Brain microvascular endothelial cell (primary cell): Measurements from ENCODE around the gene IGHMBP2.
"Not testable (repeated sequence)": the region's sequence is repeated elsewhere in the genome, so short reads cannot be mapped to it uniquely, and the experiment has no call there.

ENCODE experiments used
- DNase-seq: peaks from one replicate; pipeline ENCODE4 v3.0.0-alpha.2; 2020
- H3K27ac ChIP-seq: fragments of 250-450 bp; sonication (Bioruptor Pico); 2 replicates; pipeline ENCODE4 v1.5.1; 2020; ENCODE audit warnings: mild to moderate bottlenecking, moderate library complexity
- H3K27me3 ChIP-seq: fragments of 250-450 bp; sonication (Bioruptor Pico); replicated peaks from 2 replicates; pipeline ENCODE4 v1.5.1; 2020; ENCODE audit warnings: mild to moderate bottlenecking
- H3K36me3 ChIP-seq: fragments of 250-450 bp; sonication (Bioruptor Pico); replicated peaks from 2 replicates; pipeline ENCODE4 v1.5.1; 2020; ENCODE audit warnings: mild to moderate bottlenecking
- H3K4me3 ChIP-seq: 2 replicates; pipeline ENCODE4 v1.5.1; 2011; ENCODE audit warnings: low read depth, mild to moderate bottlenecking, control low read depth, low read length, moderate library complexity
- in situ Hi-C: cut with HindIII; loops from 2 replicates; pipeline ENCODE4 v1.10.0; 2017; ENCODE audit warnings: low sequenced_read_pairs, low pct_ligation_motif_present
- TF ChIP-seq, protein P1 (sequence below): IDR thresholded peaks from 2 replicates; pipeline ENCODE4 v1.5.1; 2011; ENCODE audit warnings: low read depth, mild to moderate bottlenecking, moderate library complexity, low read length, control low read depth, inconsistent platforms; ENCODE audit errors: missing control alignments

The IGHMBP2 gene

DNA sequence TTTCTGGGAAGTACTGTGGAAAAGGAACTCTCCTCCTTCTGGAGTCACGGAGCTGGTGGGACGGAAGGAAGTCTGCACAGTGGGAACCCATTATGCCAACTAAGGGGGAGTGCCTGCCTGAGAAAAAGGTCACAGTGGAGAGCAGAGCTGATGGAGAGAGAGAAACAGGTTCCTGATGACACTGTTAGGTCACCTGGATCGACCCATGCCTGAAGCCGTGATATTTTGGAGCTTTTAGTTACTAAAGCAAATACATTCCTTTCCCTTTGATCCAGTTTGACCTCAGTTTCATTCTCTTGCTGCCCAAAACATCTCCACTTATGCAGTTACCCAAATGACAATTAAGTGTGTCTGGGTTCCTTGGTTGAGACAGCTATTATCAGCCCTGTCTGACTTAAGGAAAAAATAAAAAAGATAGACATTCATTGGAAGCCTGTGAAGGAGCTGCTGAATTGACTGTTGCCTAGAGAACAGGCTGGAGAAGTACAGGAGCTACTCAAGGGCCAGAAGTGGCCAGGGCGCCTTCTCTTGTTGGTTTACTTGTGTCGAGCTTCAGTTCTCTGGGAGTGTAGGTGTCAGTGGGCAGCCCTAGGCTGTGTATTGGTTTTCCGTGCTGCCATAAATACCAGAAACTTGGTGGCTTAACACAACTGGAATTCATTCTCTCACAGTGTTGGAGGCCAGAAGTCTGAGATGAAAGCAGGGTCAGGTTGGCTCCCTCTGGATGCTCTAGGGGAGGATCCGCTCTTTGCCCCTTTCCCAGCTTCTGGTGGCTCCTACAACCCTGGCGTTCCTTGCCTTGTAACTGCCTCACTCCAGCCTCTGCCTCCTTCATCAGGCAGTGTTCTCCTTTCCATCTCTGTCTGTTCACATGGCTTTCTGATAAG, 63.4 kb downstream of the IGHMBP2 start:
- in situ Hi-C loops, result no loop called here

DNA sequence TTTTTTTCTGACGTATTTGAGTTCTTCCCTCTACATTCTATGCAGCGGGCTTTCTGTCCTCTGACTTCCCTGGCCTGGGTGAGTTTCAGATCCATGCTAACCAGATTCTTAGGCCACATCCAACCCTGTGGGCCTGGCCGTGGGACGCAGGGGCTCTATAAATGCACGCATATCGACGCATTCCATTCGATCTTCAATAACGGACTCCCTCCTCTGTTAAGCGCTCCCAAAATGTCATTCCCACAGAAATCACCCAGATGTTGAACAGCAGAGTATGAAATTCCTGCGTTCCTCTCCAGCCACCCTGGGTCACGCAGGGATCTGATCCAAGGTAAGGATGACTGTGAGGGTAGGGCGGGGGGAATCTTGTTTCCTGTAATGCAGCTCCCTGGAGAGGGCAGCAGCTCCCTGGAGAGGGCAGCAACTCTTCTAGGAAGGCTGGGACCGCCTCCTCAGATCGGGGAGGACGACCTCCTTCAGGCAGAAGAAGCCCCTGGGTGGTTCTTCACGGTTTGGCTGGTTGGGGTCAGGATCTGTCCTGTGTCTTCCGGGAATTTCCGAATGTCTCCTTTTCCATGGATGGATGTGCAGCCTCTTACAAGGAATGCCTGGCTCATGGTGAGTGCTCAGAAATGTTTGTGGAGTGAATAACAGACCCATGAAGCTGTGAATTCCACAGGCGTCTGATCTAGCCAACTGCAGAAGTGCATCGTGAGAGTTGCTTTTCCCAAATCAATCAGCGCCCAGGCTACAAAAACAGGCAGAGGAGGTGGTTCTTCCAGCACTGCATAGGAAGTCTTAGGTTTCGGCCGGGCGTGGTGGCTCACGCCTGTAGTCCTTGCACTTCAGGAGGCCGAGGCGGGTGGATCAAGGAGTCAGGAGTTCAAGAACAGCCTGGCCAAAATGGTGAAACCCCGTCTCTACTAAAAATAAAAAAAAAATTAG, 64.9 kb downstream of the IGHMBP2 start:
- H3K27me3 ChIP-seq, result peaks cover 6% of the 10 kb centered on the region
- H3K27ac ChIP-seq, result no peak overlapping the region
- H3K36me3 ChIP-seq, result no peaks in the 10 kb centered on the region
- TF ChIP-seq, protein P1, sequence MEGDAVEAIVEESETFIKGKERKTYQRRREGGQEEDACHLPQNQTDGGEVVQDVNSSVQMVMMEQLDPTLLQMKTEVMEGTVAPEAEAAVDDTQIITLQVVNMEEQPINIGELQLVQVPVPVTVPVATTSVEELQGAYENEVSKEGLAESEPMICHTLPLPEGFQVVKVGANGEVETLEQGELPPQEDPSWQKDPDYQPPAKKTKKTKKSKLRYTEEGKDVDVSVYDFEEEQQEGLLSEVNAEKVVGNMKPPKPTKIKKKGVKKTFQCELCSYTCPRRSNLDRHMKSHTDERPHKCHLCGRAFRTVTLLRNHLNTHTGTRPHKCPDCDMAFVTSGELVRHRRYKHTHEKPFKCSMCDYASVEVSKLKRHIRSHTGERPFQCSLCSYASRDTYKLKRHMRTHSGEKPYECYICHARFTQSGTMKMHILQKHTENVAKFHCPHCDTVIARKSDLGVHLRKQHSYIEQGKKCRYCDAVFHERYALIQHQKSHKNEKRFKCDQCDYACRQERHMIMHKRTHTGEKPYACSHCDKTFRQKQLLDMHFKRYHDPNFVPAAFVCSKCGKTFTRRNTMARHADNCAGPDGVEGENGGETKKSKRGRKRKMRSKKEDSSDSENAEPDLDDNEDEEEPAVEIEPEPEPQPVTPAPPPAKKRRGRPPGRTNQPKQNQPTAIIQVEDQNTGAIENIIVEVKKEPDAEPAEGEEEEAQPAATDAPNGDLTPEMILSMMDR, result peak; percentile 4
- in situ Hi-C loops, result no loop called here
- DNase-seq, result no peak
- no peak overlapping the region for H3K4me3 ChIP-seq

More for the DNA sequence above, 63.4 kb downstream of the IGHMBP2 start:
- Histone ChIP-seq H3K27me3 (peaks cover 6% of the 10 kb centered on the region), H3K36me3 (no peaks in the 10 kb centered on the region), H3K27ac (no peak overlapping the region), H3K4me3 (no peak overlapping the region)
- TF ChIP-seq, protein P1, result no peak
- no peak for DNase-seq

DNA sequence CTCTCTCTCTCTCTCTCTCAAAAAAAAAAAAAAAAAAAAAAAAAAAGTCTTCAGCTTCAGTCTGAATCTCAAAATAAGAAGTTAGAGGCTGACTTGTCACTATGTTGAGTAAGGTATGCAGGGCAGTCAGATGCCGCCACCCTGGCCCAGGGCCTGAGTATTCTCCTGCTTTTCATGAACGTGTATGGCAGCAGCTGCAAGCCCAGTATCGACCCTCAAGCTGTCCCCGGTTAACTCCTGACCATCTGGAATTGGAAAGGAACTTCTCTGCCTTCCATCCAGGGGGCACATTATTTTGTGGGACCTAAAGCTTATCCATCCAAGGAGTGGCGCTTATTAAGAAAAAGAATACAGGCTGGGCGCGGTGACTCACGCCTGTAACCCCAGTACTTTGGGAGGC, 65.7 kb downstream of the IGHMBP2 start:
- DNase-seq, result no peak
- Histone ChIP-seq H3K27ac (no peak overlapping the region), H3K4me3 (no peak overlapping the region), H3K27me3 (peaks cover 6% of the 10 kb centered on the region), H3K36me3 (no peaks in the 10 kb centered on the region)
- in situ Hi-C loops, result no loop called here
- TF ChIP-seq, protein P1, result no peak

GRCh38 chr11:68970921-68971636, 67.4 kb downstream of the IGHMBP2 start:
- H3K36me3 ChIP-seq, result no peaks in the 10 kb centered on the region
- H3K4me3 ChIP-seq, result no peak overlapping the region
- H3K27ac ChIP-seq, result no peak overlapping the region
- DNase-seq, result no peak
- H3K27me3 ChIP-seq, result peaks cover 6% of the 10 kb centered on the region
- TF ChIP-seq, protein P1, result no peak
- in situ Hi-C loops, result no loop called here

DNA sequence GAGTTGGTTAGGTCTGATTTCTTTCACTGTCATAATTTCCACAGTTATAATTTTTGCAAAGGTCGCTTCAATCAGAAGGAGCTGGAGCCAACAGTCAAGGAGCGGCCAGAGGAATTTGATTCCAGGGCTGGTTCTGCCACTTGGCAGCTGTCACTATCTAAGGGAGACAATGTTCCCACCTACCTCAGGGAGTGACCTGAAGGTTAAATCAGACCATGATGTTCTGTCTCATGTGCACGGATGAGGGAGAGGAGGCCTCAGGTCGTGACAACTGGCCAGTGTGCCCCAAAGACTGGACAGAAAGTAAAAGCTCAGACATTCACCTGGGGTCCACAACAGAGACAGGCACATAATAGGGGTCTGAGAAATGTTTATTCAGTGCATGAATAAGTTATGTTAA, 69.5 kb downstream of the IGHMBP2 start:
- in situ Hi-C loops, result no loop called here
- DNase-seq, result no peak
- H3K27me3 ChIP-seq, result peaks cover 5% of the 10 kb centered on the region

DNA sequence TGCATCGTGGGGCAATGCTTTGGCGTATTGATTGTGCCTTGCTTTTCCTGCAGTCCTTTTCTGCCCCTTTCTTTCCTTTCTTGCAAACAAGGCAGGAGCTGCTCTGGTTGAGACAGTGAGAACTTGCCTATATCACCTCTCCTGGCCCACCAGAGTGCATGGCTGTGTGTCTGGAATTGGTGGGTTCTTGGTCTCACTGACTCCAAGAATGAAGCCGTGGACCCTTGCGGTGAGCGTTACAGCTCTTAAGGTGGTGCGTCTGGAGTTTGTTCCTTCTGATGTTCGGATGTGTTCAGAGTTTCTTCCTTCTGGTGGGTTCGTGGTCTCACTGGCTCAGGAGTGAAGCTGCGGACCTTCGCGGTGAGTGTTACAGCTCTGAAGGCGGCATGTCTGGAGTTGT, 70.0 kb downstream of the IGHMBP2 start:
- H3K27ac ChIP-seq, DNase-seq, in situ Hi-C loops, H3K27me3 ChIP-seq, H3K36me3 ChIP-seq, H3K4me3 ChIP-seq: not testable (repeated sequence)

More for the DNA sequence above, 69.5 kb downstream of the IGHMBP2 start:
- TF ChIP-seq, protein P1, result no peak
- Histone ChIP-seq H3K36me3 (no peaks in the 10 kb centered on the region), H3K27ac (no peak overlapping the region), H3K4me3 (no peak overlapping the region)
